GM19328 (cell line): ENCODE results near the gene ZNF500.
A peak's percentile ranks its signal among the peaks of the same experiment; 100 is the strongest.

Experiments used
- ATAC-seq: cut with Tn5 transposase; IDR thresholded peaks from one replicate; pipeline ENCODE4 v1.9.1; 2021; ENCODE audit warnings: mild to moderate bottlenecking, moderate library complexity; ENCODE audit not compliant: unreplicated experiment

ZNF500 gene

DNA sequence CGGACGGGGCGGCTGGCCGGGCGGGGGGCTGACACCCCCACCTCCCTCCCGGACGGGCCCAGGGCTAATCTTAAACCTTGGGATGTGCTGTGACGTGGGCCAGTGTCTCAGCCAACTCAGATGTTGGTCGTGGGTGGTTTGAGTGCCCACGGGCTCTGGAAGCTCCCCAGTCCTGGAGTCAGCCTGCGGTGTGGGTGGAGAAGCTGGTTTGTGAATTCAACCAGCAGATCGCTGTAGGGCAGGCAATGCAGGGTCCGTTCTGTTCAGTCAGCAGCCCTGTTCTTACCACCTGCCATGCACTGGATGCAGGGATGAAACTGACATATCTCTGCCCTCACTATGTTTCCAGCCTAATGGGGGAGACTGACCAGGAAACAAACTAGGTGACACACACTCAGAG, 8.0 kb upstream of the ZNF500 start:
- ATAC-seq: no peak

DNA sequence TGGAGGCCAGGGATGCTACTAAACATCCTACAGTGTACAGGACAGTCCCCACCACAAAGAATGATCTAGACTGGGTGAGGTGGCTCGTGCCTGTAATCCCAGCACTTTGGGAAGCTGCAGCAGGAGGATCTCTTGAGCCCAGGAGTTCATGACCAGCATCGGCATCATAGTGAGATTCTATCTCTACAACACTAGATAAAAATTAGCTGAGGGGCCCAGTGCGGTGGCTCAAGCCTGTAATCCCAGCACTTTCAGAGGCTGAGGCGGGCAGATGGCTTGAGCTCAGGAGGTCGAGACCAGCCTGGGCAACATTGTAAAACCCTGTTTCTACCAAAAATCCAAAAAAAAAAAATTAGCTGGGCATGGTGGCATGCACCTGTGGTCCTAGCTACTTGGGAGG, 5.4 kb upstream of the ZNF500 start:
- ATAC-seq: no peak

DNA sequence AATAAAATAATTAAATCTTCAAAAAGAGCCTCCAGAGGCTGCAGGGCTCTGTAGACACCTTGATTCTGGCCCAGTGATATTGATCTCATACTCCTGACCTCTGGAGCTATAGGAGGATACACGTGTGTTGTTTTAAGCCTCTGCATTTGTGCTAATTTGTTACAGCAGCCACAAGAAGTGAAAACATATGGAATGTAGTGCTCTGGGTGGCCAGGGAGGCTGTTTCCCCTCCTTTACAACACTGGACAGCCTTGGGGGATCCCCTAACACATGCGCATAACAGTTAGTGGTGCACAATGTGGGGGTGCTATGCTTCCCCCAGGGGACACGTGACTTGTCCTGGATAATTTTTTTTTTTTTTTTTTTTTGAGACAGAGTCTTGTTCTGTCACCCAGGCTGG, 4.7 kb upstream of the ZNF500 start:
- no peak for ATAC-seq

GRCh38 chr16:4769306-4769638, 2.3 kb upstream of the ZNF500 start:
- ATAC-seq: no peak

GRCh38 chr16:4768549-4769305, 1.8 kb upstream of the ZNF500 start:
- ATAC-seq: peak; percentile 55

GRCh38 chr16:4767872-4768548, 1.0 kb upstream of the ZNF500 start:
- ATAC-seq: no peak

DNA sequence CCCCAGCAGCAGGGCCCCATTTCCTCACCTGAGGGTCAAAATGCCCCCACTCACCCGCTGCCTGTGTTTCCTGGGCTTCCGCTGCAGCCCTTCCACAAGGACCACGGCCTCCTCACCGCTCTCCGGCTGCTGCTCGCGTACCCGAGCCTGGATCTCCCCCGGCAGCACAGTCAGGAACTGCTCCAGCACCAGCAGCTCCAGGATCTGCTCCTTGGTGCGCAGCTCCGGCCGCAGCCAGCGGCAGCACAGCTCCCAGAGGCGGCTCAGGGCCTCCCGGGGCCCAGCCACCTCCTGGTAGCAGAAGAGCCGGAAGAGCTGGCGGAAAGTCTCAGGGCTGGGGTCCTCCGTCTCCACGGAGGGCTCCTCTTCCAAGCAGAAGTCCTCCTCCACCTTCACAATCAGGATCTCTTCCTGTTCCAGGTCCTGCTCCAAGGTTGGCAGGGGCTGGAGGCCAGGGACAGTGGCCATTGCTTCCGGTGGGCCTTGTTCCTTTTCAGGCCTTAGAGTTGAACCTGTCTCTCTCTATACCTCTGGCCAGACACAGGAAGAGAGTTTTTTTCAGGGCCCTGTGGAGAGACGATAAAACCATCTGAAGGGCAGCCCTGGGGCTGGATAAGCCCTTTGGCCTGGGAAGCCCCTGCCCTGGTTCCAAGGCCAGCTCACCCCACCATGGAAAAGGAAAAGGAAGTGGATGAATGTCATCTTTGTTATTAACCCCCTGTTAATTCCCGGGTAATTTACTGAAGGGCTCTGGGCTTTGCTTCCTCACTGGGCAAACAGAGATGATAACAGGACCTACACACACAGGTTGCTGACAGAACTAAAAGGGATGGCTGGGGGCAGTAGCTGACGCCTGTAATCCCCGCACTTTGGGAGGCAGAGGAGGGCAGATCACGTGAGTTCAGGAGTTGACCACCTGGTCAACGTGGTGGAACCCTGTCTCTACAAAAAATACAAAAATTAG, 1.2 kb downstream of the ZNF500 start:
- ATAC-seq: no peak

DNA sequence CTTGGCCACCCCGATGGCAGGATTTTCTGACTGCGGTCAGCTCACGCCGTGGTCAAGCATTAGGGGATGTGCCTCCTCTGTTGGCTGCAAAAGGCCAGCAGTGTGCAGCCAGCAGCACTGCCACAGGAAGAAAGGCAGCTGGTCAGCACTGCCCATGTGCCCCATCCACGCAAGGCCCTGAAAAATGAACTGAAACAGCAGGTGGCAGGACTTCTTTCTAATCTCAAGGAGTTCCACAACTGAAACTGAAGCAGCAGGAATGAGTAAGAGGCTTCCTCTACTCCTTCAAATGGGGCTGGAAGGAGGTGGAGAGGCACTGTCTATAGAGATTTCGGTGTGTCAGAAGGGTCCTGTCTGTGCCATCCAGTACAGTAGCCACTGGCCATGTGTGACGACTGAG, 3.2 kb downstream of the ZNF500 start:
- no peak for ATAC-seq

DNA sequence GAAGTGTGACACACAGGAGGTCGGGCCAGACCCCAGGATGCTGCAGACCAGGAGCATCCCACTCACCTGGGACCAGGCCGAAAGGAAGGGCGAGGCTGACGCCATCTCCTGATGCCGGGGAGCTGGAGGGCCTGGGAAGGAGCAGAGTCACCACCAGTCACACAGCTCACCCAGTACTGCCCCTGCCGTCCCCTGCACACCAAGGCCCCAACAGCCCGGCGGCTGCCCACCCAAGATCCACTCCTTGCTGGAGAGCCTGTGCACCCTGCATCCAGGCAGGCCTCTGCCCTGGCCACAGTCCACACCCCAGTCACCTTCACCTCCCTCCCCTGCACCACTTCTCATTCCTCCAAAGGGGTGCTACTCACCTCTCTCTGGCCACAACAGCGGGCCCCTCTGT, 4.8 kb downstream of the ZNF500 start:
- no peak for ATAC-seq

GRCh38 chr16:4760221-4760910, 6.6 kb downstream of the ZNF500 start:
- no peak for ATAC-seq

- no peak for ATAC-seq
Observed at GRCh38 chr16:4755687-4756086, 11.3 kb downstream of the ZNF500 start.

DNA sequence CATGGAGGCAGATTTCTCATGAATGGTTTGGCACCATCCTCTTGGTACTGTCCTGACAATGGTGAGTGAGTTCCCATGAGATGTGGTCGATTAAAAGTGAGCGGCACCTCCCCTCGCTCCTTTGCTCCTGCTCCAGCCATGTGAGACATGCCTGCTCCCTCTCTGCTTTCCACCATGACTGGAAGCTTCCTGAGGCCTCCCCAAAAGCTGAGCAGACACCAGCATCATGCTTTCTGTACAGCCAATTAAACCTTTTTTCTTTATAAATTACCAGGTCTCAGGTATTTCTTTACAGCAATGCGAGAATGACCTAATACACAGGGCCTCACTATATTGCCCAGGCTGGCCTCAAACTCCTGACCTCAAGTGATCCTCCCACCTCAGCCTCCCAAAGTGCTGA, 12.1 kb downstream of the ZNF500 start:
- ATAC-seq: no peak

GRCh38 chr16:4753227-4753626, 13.7 kb downstream of the ZNF500 start:
- ATAC-seq: no peak

- ATAC-seq: no peak
Observed at GRCh38 chr16:4752351-4753100, 14.4 kb downstream of the ZNF500 start.

DNA sequence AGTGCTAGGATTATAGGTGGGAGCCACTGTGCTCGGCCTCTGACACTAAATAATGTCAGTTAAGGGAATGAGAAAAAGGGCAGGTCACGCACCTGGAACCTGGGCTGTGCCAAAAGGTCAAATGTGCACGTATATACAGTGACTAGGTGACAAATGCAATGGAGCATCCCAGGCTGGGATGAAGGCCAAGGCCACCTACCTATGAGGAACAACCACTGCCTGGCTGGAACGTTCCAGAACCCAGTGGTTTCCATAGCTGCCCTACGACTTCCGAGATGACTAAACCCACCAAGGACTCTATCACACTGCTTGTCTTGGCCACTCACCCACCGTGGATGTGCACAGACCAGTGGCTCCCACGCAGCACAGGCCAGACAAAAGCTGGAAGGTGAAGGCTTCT, 16.1 kb downstream of the ZNF500 start:
- ATAC-seq: no peak

DNA sequence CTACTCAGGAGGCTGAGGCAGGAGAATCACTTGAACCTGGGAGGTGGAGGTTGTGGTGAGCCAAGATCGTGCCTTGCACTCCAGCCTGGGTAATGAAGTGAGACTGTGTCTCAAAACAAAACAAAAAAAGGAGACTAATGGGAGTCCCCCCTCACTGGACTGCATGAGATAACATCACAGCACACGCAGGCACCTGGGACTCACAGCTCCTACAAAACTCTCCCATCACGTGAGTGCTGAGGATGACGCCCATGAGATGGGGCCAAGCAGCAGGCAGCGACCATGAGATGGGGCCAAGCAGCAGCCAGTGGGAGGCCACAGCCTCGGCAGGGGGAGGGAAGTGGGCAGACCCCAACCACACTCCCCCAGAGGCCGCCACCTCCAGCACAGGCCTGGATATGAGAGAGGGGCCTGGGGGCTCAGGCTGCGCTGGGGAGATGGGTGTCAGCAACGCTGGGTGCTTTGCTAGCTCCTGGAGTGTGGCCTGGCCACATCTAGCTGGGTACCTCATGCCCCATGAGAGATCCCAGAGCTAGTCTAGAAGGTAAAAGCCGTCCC, 17.2 kb downstream of the ZNF500 start:
- ATAC-seq: no peak

GRCh38 chr16:4748682-4749411, 18.1 kb downstream of the ZNF500 start:
- ATAC-seq: no peak

DNA sequence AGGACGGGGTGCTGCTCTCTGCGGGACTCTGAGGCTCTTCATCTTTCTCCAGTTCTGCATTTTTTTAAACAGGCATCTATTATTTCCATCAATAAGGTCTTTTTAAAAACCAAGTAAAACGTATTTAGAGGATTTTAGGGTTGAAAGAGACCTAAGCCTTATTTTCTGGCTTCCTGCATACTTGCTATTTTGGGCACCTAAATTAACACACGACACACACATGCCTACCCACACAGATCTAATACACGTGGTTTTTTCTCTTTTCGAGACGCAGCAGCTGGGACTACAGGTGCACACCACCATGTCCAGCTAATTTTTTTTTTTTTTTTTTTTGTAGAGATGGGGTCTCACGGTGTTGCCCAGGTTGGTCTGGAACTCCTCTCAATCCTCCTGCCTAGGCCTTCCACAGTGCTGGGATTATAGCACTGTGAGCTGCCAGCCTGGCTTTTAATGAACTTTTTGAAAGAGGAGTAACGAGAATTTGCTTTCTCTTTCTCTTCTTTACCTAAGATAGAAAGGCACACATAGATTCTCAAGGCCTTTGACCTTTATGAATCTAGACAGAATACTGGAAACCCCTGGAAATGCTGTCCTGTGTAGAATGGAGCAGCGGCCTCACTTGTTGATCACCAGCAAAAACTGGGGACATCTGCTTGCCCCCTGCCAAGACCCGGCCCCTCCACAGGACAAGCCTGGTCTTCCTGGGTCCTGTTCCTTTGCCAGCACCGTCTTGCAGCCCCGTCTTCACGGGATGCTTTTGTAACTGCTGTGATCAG, 18.9 kb downstream of the ZNF500 start:
- ATAC-seq: no peak
